Measurements from ENCODE around the gene KMT5B.

KMT5B gene

GRCh38 chr11:68215087-68215445 lies 2.0 kb upstream of the KMT5B start:
- Histone ChIP-seq H3K27me3 (ENCODE audit: control insufficient read depth in 3 of 3, insufficient read depth in 3 of 3, low read depth in 1 of 3, low read length in 3 of 3) (no peaks in the 10 kb centered on the region), H2BK5ac (ENCODE audit: low read length) (no peak overlapping the region), H3K4ac (ENCODE audit: low read length) (peak overlapping the region; percentile 79), H3K36me3 (replicated peaks in 1 of 2; ENCODE audit: control insufficient read depth in 2 of 2, insufficient read depth in 2 of 2, low read length in 2 of 2) (no peaks in the 10 kb centered on the region), H3K23ac (ENCODE audit: low read depth, low read length, poor library complexity) (peak overlapping the region; percentile 94), H3K27ac (replicated peaks; ENCODE audit: low read length) (no peak overlapping the region), H2AK5ac (ENCODE audit: low read depth, low read length) (peak overlapping the region; percentile 100), H3K18ac (ENCODE audit: low read length) (peak overlapping the region; percentile 100), H3K79me1 (ENCODE audit: low read depth, low read length) (peaks cover 7% of the 10 kb centered on the region), H2BK15ac (ENCODE audit: low read length) (peak overlapping the region; percentile 14), H4K91ac (ENCODE audit: low read depth, low read length, poor library complexity) (no peak overlapping the region), H2BK12ac (ENCODE audit: low read length) (peak overlapping the region; percentile 92), H3K4me1 (ENCODE audit: control insufficient read depth in 2 of 2, insufficient read depth in 1 of 2, low read depth in 1 of 2, low read length in 2 of 2) (peaks cover 8 to 9% of the 10 kb centered on the region in 2 donors), H4K8ac (ENCODE audit: low read depth, low read length) (peak overlapping the region; percentile 98), H2BK120ac (ENCODE audit: low read depth, low read length) (no peak overlapping the region), H3K4me3 (ENCODE audit: low read length in 2 of 2) (no peak overlapping the region), H3K4me2 (ENCODE audit: insufficient read depth, low read length, poor library complexity, severe bottlenecking) (no peak overlapping the region), H3K14ac (ENCODE audit: low read length) (no peak overlapping the region), H3K9ac (ENCODE audit: low read depth, low read length, poor library complexity) (no peak overlapping the region), H2AFZ (ENCODE audit: low read length) (no peak overlapping the region), H3K9me3 (replicated peaks in 1 of 2; ENCODE audit: control insufficient read depth in 2 of 2, insufficient read depth in 1 of 2, low read depth in 1 of 2, low read length in 2 of 2) (no peaks in the 10 kb centered on the region)
- no peak for DNase-seq (ENCODE audit: low spot score)
- WGBS, 2 donors (ENCODE audit: extremely low coverage in 2 of 2, insufficient read length in 2 of 2, insufficient replicate concordance in 1 of 2): no CpG with 5 or more reads among the region's 15 CpGs

- Histone ChIP-seq H3K9me3 (replicated peaks in 1 of 2; ENCODE audit: control insufficient read depth in 2 of 2, insufficient read depth in 1 of 2, low read depth in 1 of 2, low read length in 2 of 2) (no peaks in the 10 kb centered on the region), H3K79me1 (ENCODE audit: low read depth, low read length) (peaks cover 9% of the 10 kb centered on the region), H4K91ac (ENCODE audit: low read depth, low read length, poor library complexity) (peak overlapping the region; percentile 85), H3K27me3 (ENCODE audit: control insufficient read depth in 3 of 3, insufficient read depth in 3 of 3, low read depth in 1 of 3, low read length in 3 of 3) (no peaks in the 10 kb centered on the region), H3K9ac (ENCODE audit: low read depth, low read length, poor library complexity) (peak overlapping the region; percentile 98), H2BK120ac (ENCODE audit: low read depth, low read length) (peak overlapping the region; percentile 99), H2AK5ac (ENCODE audit: low read depth, low read length) (peak overlapping the region; percentile 100), H3K23ac (ENCODE audit: low read depth, low read length, poor library complexity) (peak overlapping the region; percentile 94), H4K8ac (ENCODE audit: low read depth, low read length) (peak overlapping the region; percentile 98), H2BK5ac (ENCODE audit: low read length) (peak overlapping the region; percentile 97), H3K18ac (ENCODE audit: low read length) (peak overlapping the region; percentile 100), H3K4me1 (ENCODE audit: control insufficient read depth in 2 of 2, insufficient read depth in 1 of 2, low read depth in 1 of 2, low read length in 2 of 2) (peaks cover 8 to 9% of the 10 kb centered on the region in 2 donors), H3K36me3 (replicated peaks in 1 of 2; ENCODE audit: control insufficient read depth in 2 of 2, insufficient read depth in 2 of 2, low read length in 2 of 2) (no peaks in the 10 kb centered on the region), H3K4me3 (ENCODE audit: low read length in 2 of 2) (peak overlapping the region; percentile 80 to 99), H3K27ac (replicated peaks; ENCODE audit: low read length) (peak overlapping the region; percentile 96), H3K4ac (ENCODE audit: low read length) (peak overlapping the region; percentile 97), H3K4me2 (ENCODE audit: insufficient read depth, low read length, poor library complexity, severe bottlenecking) (peak overlapping the region; percentile 99), H2BK12ac (ENCODE audit: low read length) (no peak overlapping the region), H3K14ac (ENCODE audit: low read length) (peak overlapping the region; percentile 25), H2BK15ac (ENCODE audit: low read length) (peak overlapping the region; percentile 96), H2AFZ (ENCODE audit: low read length) (peak overlapping the region; percentile 97)
- no peak for DNase-seq (ENCODE audit: low spot score)
- WGBS, 2 donors (ENCODE audit: extremely low coverage in 2 of 2, insufficient read length in 2 of 2, insufficient replicate concordance in 1 of 2): no CpG with 5 or more reads among the region's 58 CpGs
Measured at GRCh38 chr11:68214173-68215086, 1.3 kb upstream of the KMT5B start.

- peak overlapping the region; percentile 12 for H2BK12ac ChIP-seq (ENCODE audit: low read length)
- peak; percentile 95 for DNase-seq (ENCODE audit: low spot score)
- peak overlapping the region; percentile 99 for H3K4me2 ChIP-seq (ENCODE audit: insufficient read depth, low read length, poor library complexity, severe bottlenecking)
- peak overlapping the region; percentile 99 for H2BK120ac ChIP-seq (ENCODE audit: low read depth, low read length)
- peak overlapping the region; percentile 97 for H3K4ac ChIP-seq (ENCODE audit: low read length)
- peak overlapping the region; percentile 96 for H3K27ac ChIP-seq (replicated peaks; ENCODE audit: low read length)
- H3K14ac ChIP-seq (ENCODE audit: low read length): peak overlapping the region; percentile 25
- H2BK5ac ChIP-seq (ENCODE audit: low read length): peak overlapping the region; percentile 97
- H3K18ac ChIP-seq (ENCODE audit: low read length): peak overlapping the region; percentile 100
- H3K9me3 ChIP-seq (replicated peaks in 1 of 2; ENCODE audit: control insufficient read depth in 2 of 2, insufficient read depth in 1 of 2, low read depth in 1 of 2, low read length in 2 of 2): no peaks in the 10 kb centered on the region
- H4K91ac ChIP-seq (ENCODE audit: low read depth, low read length, poor library complexity): peak overlapping the region; percentile 89
- H3K27me3 ChIP-seq (ENCODE audit: control insufficient read depth in 3 of 3, insufficient read depth in 3 of 3, low read depth in 1 of 3, low read length in 3 of 3): no peaks in the 10 kb centered on the region
- H3K23ac ChIP-seq (ENCODE audit: low read depth, low read length, poor library complexity): peak overlapping the region; percentile 94
- H2AK5ac ChIP-seq (ENCODE audit: low read depth, low read length): peak overlapping the region; percentile 100
- H2BK15ac ChIP-seq (ENCODE audit: low read length): peak overlapping the region; percentile 96
- peak overlapping the region; percentile 80 to 99 for H3K4me3 ChIP-seq (ENCODE audit: low read length in 2 of 2)
- peaks cover 8 to 11% of the 10 kb centered on the region in 2 donors for H3K4me1 ChIP-seq (ENCODE audit: control insufficient read depth in 2 of 2, insufficient read depth in 1 of 2, low read depth in 1 of 2, low read length in 2 of 2)
- no CpG with 5 or more reads among the region's 90 CpGs for WGBS, 2 donors (ENCODE audit: extremely low coverage in 2 of 2, insufficient read length in 2 of 2, insufficient replicate concordance in 1 of 2)
- H4K8ac ChIP-seq (ENCODE audit: low read depth, low read length): no peak overlapping the region
- no peaks in the 10 kb centered on the region for H3K36me3 ChIP-seq (replicated peaks in 1 of 2; ENCODE audit: control insufficient read depth in 2 of 2, insufficient read depth in 2 of 2, low read length in 2 of 2)
- H3K9ac ChIP-seq (ENCODE audit: low read depth, low read length, poor library complexity): peak overlapping the region; percentile 98
- peaks cover 11% of the 10 kb centered on the region for H3K79me1 ChIP-seq (ENCODE audit: low read depth, low read length)
- H2AFZ ChIP-seq (ENCODE audit: low read length): peak overlapping the region; percentile 97
Measured at GRCh38 chr11:68213555-68214172, 568 bp upstream of the KMT5B start.

Measured in neuronal stem cell (in vitro differentiated cells).